HG03558 (cell line): Measurements from ENCODE around the gene RNF138.
"Not testable (repeated sequence)": the region's sequence is repeated elsewhere in the genome, so short reads cannot be mapped to it uniquely, and the experiment has no call there.

ENCODE experiments used
- ATAC-seq: cut with Tn5 transposase; IDR thresholded peaks from one replicate; pipeline ENCODE4 v1.9.1; 2021; ENCODE audit warnings: moderate number of reproducible peaks; ENCODE audit not compliant: unreplicated experiment; ENCODE audit errors: extremely low read depth

Gene RNF138

DNA sequence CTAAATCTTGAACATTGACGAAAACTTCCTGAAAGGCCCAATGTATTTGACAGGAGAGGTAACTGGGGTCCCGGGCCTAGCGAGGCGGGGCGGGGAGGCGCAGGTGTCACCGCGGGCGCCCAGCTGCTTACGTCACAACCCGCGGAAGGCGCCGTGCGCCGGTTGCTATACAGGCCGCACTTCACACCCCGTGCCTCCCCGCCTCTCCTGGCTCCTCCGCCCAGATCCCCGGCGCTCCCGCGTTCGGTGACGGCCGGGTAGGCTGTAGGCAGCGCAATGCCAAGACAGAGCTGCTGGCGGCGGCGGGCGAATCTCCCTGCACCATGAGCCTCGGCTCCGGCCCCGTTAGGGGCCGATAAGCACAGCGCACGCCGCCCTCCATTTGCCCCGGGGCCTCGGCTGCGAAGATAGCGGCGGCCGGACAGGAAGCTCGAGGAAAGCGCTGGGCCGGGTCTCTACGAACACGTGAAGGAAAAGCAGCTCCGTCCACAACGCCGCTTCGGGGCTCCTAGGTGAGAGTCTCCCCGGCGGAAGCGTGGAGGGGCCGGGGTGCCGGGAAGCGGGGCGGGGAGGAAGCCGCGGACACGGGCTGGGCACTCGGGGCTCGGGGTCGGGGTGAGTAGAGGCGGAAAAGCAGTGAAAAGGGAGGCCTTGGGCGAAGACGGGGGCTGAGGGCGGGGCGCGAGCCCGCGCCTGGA lies at the start of gene RNF138:
RNF138 (plus strand) TSS at position 151 of the 698 bp plus-strand sequence. CDS start 903 bp downstream, outside the sequence.
- ATAC-seq, result peak; percentile 50

GRCh38 chr18:32042337-32042736 lies 49.3 kb upstream of the RNF138 start:
- ATAC-seq, result no peak

GRCh38 chr18:32048507-32049091 lies 43.1 kb upstream of the RNF138 start:
- peak; percentile 62 for ATAC-seq

- ATAC-seq, result no peak
Measured at GRCh38 chr18:32049393-32050171, 42.1 kb upstream of the RNF138 start.

DNA sequence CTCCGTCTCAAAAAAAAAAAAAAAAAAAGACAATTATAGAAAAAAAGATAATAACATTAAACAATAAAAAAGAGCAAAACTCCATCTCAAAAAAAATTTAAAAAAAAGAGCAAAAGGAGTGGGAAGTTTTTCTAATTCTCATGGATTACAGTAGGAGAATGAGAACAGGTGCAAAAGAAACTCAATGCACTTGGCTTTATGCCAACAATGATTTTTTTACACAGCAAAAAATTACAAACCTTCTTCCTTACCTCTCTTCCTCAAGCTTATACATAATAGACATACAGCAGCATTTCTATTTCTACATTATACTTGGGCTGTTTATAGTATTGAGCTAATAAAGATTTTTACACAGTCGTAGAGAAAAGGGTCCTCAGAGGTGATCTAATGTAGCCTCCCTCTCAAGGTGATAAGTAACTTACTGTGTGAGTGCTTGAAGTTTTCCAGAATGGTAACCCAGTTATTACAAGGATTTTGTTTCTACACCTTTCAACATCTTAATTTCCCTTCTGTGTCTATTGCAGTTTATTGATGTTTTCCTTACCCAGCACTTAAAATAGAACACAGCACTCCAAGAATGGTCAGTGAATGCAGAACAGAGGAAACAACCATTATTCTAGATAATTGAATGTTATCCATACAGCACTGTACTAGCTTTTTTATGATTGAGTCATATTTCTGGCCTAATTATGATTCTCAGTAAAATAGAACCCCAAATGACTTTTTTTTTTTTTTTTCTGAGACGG lies 34.9 kb upstream of the RNF138 start:
- ATAC-seq, result no peak

- no peak for ATAC-seq
Measured at GRCh38 chr18:32057624-32058165, 34.0 kb upstream of the RNF138 start.

GRCh38 chr18:32060026-32060425 lies 31.6 kb upstream of the RNF138 start:
- no peak for ATAC-seq

- no peak for ATAC-seq
Measured at GRCh38 chr18:32067375-32068167, 24.1 kb upstream of the RNF138 start.

GRCh38 chr18:32072321-32072720 lies 19.4 kb upstream of the RNF138 start:
- ATAC-seq, result no peak

- ATAC-seq, result no peak
Measured at GRCh38 chr18:32074206-32074605, 17.5 kb upstream of the RNF138 start.

- ATAC-seq, result no peak
Measured at GRCh38 chr18:32078845-32079244, 12.8 kb upstream of the RNF138 start.

GRCh38 chr18:32081881-32082280 lies 9.8 kb upstream of the RNF138 start:
- ATAC-seq, result no peak

GRCh38 chr18:32083781-32084180 lies 7.9 kb upstream of the RNF138 start:
- no peak for ATAC-seq

DNA sequence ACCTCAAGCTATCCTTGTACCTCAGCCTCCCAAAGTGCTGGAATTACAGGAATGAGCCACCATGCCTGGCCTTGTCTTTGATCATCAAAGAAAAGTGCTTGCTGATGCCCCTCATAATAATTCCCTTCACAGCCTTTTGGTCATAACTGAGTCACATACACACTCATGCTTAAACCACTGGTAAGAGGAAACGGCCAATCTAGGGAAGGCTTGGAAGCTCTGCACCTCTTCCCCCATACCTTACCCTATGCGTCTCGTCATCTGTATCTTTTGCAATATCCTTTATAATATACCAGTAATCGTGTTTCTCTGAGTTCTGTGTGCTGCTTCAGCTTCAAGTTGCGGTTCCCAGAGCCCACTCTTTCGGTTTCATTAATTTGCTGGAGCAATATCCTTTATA lies 4.8 kb upstream of the RNF138 start:
- no peak for ATAC-seq

- not testable (repeated sequence) for ATAC-seq
Measured at GRCh38 chr18:32090831-32091230, 843 bp upstream of the RNF138 start.

GRCh38 chr18:32091325-32091723 lies 350 bp upstream of the RNF138 start:
- no peak for ATAC-seq

GRCh38 chr18:32092422-32093101 lies 888 bp downstream of the RNF138 start:
- peak; percentile 58 for ATAC-seq

- ATAC-seq, result peak; percentile 16
Measured at GRCh38 chr18:32093102-32093511, 1.4 kb downstream of the RNF138 start.

GRCh38 chr18:32093523-32093922 lies 1.8 kb downstream of the RNF138 start:
- no peak for ATAC-seq
